Neutrophil (primary cell): ENCODE results near the gene NPTN.

Experiments used
- H3K27ac ChIP-seq: fragments of 200-600 bp; sonication (generic); 2 replicates; pipeline ENCODE4 v1.5.1; 2016; ENCODE audit warnings: mild to moderate bottlenecking, moderate library complexity
- H3K27me3 ChIP-seq: fragments of 200-600 bp; sonication (generic); 2 replicates; pipeline ENCODE4 v1.6.0; 2016; ENCODE audit warnings: mild to moderate bottlenecking
- H3K36me3 ChIP-seq: fragments of 200-600 bp; sonication (generic); 2 replicates; pipeline ENCODE4 v1.5.1; 2017
- H3K4me1 ChIP-seq, 2 experiments: fragments of 200-600 bp in 1 of 2; sonication (generic) in 1 of 2; 1 replicate in 1 of 2; 2 replicates in 1 of 2; pipeline versions ENCODE4 v1.5.1 to v1.6.1; 2013 to 2016; ENCODE audit warnings: low read depth in 1 of 2, low read length in 1 of 2, mild to moderate bottlenecking in 1 of 2, moderate library complexity in 1 of 2; ENCODE audit not compliant: control insufficient read depth in 1 of 2, insufficient read depth in 1 of 2
- H3K4me3 ChIP-seq, 2 experiments: fragments of 200-600 bp in 1 of 2; sonication (generic) in 1 of 2; 1 replicate in 1 of 2; 2 replicates in 1 of 2; pipeline ENCODE4 v1.5.1; 2013 to 2016; ENCODE audit warnings: low read depth in 1 of 2, low read length in 1 of 2, mild to moderate bottlenecking in 1 of 2, moderate library complexity in 1 of 2
- H3K9me3 ChIP-seq: fragments of 200-600 bp; sonication (generic); 2 replicates; pipeline ENCODE4 v1.5.1; 2016
- TF ChIP-seq, protein P1 (sequence below): fragments of 200-600 bp; sonication (generic); IDR thresholded peaks from 2 replicates; pipeline ENCODE4 v1.5.1; 2016; ENCODE audit warnings: antibody characterized with exemption

The NPTN gene

GRCh38 chr15:73599934-73600333 lies 33.3 kb downstream of the NPTN start:
- TF ChIP-seq, protein P1, sequence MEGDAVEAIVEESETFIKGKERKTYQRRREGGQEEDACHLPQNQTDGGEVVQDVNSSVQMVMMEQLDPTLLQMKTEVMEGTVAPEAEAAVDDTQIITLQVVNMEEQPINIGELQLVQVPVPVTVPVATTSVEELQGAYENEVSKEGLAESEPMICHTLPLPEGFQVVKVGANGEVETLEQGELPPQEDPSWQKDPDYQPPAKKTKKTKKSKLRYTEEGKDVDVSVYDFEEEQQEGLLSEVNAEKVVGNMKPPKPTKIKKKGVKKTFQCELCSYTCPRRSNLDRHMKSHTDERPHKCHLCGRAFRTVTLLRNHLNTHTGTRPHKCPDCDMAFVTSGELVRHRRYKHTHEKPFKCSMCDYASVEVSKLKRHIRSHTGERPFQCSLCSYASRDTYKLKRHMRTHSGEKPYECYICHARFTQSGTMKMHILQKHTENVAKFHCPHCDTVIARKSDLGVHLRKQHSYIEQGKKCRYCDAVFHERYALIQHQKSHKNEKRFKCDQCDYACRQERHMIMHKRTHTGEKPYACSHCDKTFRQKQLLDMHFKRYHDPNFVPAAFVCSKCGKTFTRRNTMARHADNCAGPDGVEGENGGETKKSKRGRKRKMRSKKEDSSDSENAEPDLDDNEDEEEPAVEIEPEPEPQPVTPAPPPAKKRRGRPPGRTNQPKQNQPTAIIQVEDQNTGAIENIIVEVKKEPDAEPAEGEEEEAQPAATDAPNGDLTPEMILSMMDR = no peak
- H3K4me1 ChIP-seq = peaks cover 26 to 30% of the 10 kb centered on the region in 2 experiments
- H3K36me3 ChIP-seq = peaks cover 5% of the 10 kb centered on the region
- no peaks in the 10 kb centered on the region for H3K9me3 ChIP-seq
- no peaks in the 10 kb centered on the region for H3K27me3 ChIP-seq
- no peak overlapping the region for H3K27ac ChIP-seq
- H3K4me3 ChIP-seq = no peak overlapping the region

DNA sequence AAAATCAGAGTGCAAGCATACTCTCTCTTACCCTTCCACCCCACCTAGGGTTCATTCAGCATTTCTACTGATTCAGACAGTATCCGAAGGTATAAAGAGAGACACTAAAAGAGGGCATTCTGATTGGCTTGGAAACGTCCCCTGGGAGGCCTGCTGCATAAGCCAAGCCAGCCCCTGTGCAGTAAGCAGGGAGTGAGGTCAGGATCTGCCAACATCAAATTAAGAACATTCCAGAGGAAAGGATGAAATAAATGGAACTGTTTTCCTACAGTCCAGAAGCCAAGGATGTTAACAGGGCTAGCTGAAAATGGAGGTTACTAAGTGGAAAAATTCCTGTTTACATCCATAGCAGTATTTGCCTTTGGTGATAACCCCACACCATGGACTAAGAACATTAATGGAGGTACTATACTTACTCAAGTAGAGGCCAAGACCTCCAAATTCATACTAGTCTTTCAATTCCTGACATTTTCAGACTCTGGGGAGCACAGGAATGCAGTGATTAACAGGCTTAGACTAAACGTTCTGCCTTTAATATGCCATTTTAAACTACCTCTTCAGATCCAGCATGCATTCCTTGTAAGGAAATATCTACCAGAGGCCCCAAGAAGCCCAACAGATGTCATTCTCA lies 34.5 kb downstream of the NPTN start:
- Histone ChIP-seq H3K9me3 (no peaks in the 10 kb centered on the region), H3K36me3 (peaks cover 5% of the 10 kb centered on the region), H3K4me3 (no peak overlapping the region), H3K4me1 (peaks cover 26 to 33% of the 10 kb centered on the region in 2 experiments), H3K27ac (no peak overlapping the region), H3K27me3 (no peaks in the 10 kb centered on the region)
- TF ChIP-seq, protein P1 = no peak

DNA sequence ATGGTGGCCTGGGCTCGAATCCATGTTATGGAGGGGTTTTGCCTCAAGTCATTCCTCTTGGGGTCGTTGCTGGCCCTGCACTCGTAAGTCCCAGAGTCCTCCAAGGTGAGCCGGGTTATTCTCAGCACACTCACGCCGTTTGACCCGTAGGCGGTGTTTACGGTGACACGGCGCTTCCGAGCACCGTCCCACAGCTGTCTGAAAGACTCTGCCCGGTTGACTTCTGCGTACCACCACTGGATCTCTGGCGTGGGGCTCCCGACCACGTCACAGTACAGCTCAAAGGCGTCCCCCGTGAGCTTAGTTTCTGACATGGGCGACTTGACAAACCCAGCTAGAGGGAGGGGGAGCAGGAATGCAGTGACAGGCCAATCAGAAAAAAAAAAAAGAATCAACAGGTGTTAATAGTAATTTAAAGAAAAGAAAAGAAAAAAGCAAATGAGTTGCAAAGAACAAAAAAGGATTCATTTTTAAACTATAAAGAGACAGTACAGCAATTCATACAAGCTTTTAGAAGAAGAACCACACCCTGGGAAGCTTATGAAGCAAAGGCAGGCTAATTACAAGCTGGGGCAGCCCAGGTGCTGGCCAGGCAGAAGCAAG lies 36.1 kb downstream of the NPTN start:
- H3K4me3 ChIP-seq = no peak overlapping the region
- no peaks in the 10 kb centered on the region for H3K27me3 ChIP-seq
- H3K27ac ChIP-seq = no peak overlapping the region
- no peaks in the 10 kb centered on the region for H3K9me3 ChIP-seq
- TF ChIP-seq, protein P1 = no peak
- peaks cover 5% of the 10 kb centered on the region for H3K36me3 ChIP-seq
- H3K4me1 ChIP-seq = peaks cover 14 to 27% of the 10 kb centered on the region in 2 experiments

GRCh38 chr15:73596174-73596573 lies 37.0 kb downstream of the NPTN start:
- Histone ChIP-seq H3K27me3 (no peaks in the 10 kb centered on the region), H3K27ac (peak overlapping the region; percentile 59), H3K36me3 (peaks cover 13% of the 10 kb centered on the region)

GRCh38 chr15:73594109-73594508 lies 39.1 kb downstream of the NPTN start:
- Histone ChIP-seq H3K9me3 (no peaks in the 10 kb centered on the region), H3K4me3 (no peak overlapping the region), H3K4me1 (peaks cover 9 to 25% of the 10 kb centered on the region in 2 experiments), H3K27me3 (no peaks in the 10 kb centered on the region), H3K27ac (peak overlapping the region; percentile 67), H3K36me3 (peaks cover 17% of the 10 kb centered on the region)
- TF ChIP-seq, protein P1 = no peak

More at GRCh38 chr15:73596174-73596573, 37.0 kb downstream of the NPTN start:
- H3K9me3 ChIP-seq = no peaks in the 10 kb centered on the region
- TF ChIP-seq, protein P1 = no peak
- H3K4me3 ChIP-seq = no peak overlapping the region
- H3K4me1 ChIP-seq = peaks cover 4 to 17% of the 10 kb centered on the region in 2 experiments
